ENCODE measurements around the gene PIEZO1. TPM values are rescaled to one million over a fixed set of nuclear protein-coding genes. Genes with fewer than 3 reads are reported as not detected.

The PIEZO1 gene
- polyA plus RNA-seq, 1 of the 3 experiments (the other 2 are of a cell fraction) = 184 TPM

DNA sequence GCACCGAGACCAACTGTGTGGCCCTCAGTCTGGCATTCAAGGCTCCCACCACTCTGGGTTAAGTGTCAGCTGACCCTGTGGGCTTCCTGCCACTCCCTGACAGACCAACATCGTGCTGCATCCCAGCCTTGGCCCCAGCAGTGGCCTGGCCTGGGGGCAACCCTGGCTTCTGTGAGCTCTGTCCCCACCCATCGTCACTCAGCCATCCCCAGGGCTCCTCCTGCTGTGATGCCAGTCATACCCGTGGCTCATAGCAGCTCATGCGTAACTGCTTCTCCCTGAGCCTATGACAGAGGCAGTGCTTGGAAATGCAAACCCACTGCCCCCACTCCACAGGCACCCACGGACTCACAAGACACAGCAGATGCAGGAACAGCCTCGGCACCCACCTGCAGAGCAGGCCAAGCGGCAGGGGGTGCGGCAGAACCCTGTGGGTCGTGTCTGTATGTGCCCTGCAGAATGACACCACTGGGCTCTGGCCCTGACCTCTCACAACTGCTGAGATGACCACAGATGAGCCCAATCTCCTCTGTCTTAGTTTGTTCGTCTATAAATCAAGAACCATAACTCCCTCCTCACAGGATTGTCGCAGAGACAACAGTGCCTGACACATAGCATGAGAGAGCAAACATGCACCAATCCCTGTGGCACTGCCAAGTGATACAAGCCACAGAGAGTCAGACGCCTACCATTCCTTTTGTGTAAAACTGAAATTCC lies 26.6 kb downstream of the PIEZO1 start:
- H3K9me3 ChIP-seq = no peaks in the 10 kb centered on the region
- TF ChIP-seq JUND (IDR thresholded peaks at IDR 0.05) (no peak), FOXJ3 (CRISPR knock-in tag; IDR thresholded peaks at IDR 0.05) (no peak), RAD21 (IDR thresholded peaks at IDR 0.05; ENCODE audit: low read length) (no peak), USF1 (IDR thresholded peaks at IDR 0.05; ENCODE audit: borderline replicate concordance, low read depth) (no peak), CTCF (IDR thresholded peaks at IDR 0.05) (no peak), FOXM1 (IDR thresholded peaks at IDR 0.05; ENCODE audit: low read depth) (no peak), CHD2 (IDR thresholded peaks at IDR 0.05; ENCODE audit: low read length, partially characterized antibody) (no peak), RCOR1 (IDR thresholded peaks at IDR 0.05; ENCODE audit: low read length) (no peak), EZH2phosphoT487 (IDR thresholded peaks at IDR 0.05; ENCODE audit: borderline replicate concordance, low read depth) (no peak), EP300 (IDR thresholded peaks at IDR 0.05; ENCODE audit: borderline replicate concordance in 1 of 2, low read depth in 1 of 2, low read length in 1 of 2) (no peak), RXRA (IDR thresholded peaks at IDR 0.05; ENCODE audit: borderline replicate concordance, low read depth) (no peak), MEF2A (IDR thresholded peaks at IDR 0.05; ENCODE audit: borderline replicate concordance, low read depth) (no peak), RFX5 (IDR thresholded peaks at IDR 0.05; ENCODE audit: low read length) (no peak)
- no peak overlapping the region for H3K4me3 ChIP-seq (ENCODE audit: low read depth in 2 of 2, low read length in 1 of 2)
- no peaks in the 10 kb centered on the region for H3K9me2 ChIP-seq
- CTCF ChIA-PET = interaction anchor here (1.1 to 30.9 kb wide), 5 partner anchors 10 to 99 kb away, joined by 3 to 540 read pairs (median 8); partner anchors contain the start of gene PIEZO1
- H3K27me3 ChIP-seq (ENCODE audit: insufficient read depth) = no peaks in the 10 kb centered on the region
- H3K27ac ChIP-seq (ENCODE audit: low read depth in 2 of 2, low read length in 1 of 2) = no peak overlapping the region
- no peak overlapping the region for H2AFZ ChIP-seq (ENCODE audit: low read depth)
- no peak overlapping the region for H3K9ac ChIP-seq
- no peak overlapping the region for H3K4me2 ChIP-seq
- peaks cover 12 to 18% of the 10 kb centered on the region in 2 experiments; a peak in 2 of 4 replicates for H3K4me1 ChIP-seq (ENCODE audit: control insufficient read depth in 1 of 2, insufficient read depth in 2 of 2, low read depth in 1 of 2, low read length in 1 of 2)
- 72% methylated on average over 11 of the region's 13 CpGs for WGBS (ENCODE audit: low lambda C conversion rate)
- DNase-seq = no peak
- peaks cover 96% of the 10 kb centered on the region for H3K79me2 ChIP-seq (ENCODE audit: insufficient read depth)
- H4K20me1 ChIP-seq (ENCODE audit: insufficient read depth) = peaks cover 99% of the 10 kb centered on the region
- H3F3A ChIP-seq (replicated peaks; ENCODE audit: insufficient read depth) = peaks cover 11% of the 10 kb centered on the region
- POLR2A ChIA-PET = no interaction called here
- no peaks in the 10 kb centered on the region for H3K36me3 ChIP-seq (replicated peaks in 1 of 2; ENCODE audit: control insufficient read depth in 1 of 2, insufficient read depth in 2 of 2, low read length in 1 of 2)

GRCh38 chr16:88755745-88756443 lies 29.1 kb downstream of the PIEZO1 start:
- 70% methylated on average over 20 of the region's 23 CpGs for WGBS (ENCODE audit: low lambda C conversion rate)
- H4K20me1 ChIP-seq (ENCODE audit: insufficient read depth) = peaks cover 95% of the 10 kb centered on the region

More at GRCh38 chr16:88755745-88756443, 29.1 kb downstream of the PIEZO1 start:
- Histone ChIP-seq H3F3A (replicated peaks; ENCODE audit: insufficient read depth) (peaks cover 11% of the 10 kb centered on the region), H3K9me3 (no peaks in the 10 kb centered on the region), H3K4me3 (ENCODE audit: low read depth in 2 of 2, low read length in 1 of 2) (no peak overlapping the region), H3K27me3 (ENCODE audit: insufficient read depth) (no peaks in the 10 kb centered on the region), H3K4me1 (ENCODE audit: control insufficient read depth in 1 of 2, insufficient read depth in 2 of 2, low read depth in 1 of 2, low read length in 1 of 2) (peaks cover 11 to 12% of the 10 kb centered on the region in 2 experiments; a peak in 2 of 4 replicates), H3K4me2 (peak overlapping the region; percentile 61), H2AFZ (ENCODE audit: low read depth) (no peak overlapping the region), H3K36me3 (replicated peaks in 1 of 2; ENCODE audit: control insufficient read depth in 1 of 2, insufficient read depth in 2 of 2, low read length in 1 of 2) (peaks cover 0 to 5% of the 10 kb centered on the region in 2 experiments), H3K27ac (ENCODE audit: low read depth in 2 of 2, low read length in 1 of 2) (peak overlapping the region in 1 of 2 experiments; percentile 65; a peak in 2 of 4 replicates), H3K9ac (no peak overlapping the region; the same call in 1 of the 2 replicates), H3K9me2 (no peaks in the 10 kb centered on the region), H3K79me2 (ENCODE audit: insufficient read depth) (peaks cover 94% of the 10 kb centered on the region)
- POLR2A ChIA-PET = no interaction called here
- CTCF ChIA-PET = interaction anchor here (0.6 to 30.9 kb wide), 22 partner anchors 12 to 460 kb away, joined by 3 to 540 read pairs (median 3); partner anchors contain the start of genes GALNS, PIEZO1 and TRAPPC2L
- TF ChIP-seq CTCF (IDR thresholded peaks at IDR 0.05) (no peak), FOXJ3 (CRISPR knock-in tag; IDR thresholded peaks at IDR 0.05) (no peak), FOSL2 (IDR thresholded peaks at IDR 0.05; ENCODE audit: borderline replicate concordance, low read depth) (no peak), YY1 (IDR thresholded peaks at IDR 0.05; ENCODE audit: low read depth) (no peak)
- TF ChIP-seq, protein P1, sequence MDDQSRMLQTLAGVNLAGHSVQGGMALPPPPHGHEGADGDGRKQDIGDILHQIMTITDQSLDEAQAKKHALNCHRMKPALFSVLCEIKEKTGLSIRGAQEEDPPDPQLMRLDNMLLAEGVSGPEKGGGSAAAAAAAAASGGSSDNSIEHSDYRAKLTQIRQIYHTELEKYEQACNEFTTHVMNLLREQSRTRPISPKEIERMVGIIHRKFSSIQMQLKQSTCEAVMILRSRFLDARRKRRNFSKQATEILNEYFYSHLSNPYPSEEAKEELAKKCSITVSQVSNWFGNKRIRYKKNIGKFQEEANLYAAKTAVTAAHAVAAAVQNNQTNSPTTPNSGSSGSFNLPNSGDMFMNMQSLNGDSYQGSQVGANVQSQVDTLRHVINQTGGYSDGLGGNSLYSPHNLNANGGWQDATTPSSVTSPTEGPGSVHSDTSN (IDR thresholded peaks at IDR 0.05) = no peak
- DNase-seq = no peak

Measured in SK-N-SH (cell line).